ENCODE measurements around the gene SESN1.
"Not testable (repeated sequence)": the region's sequence is repeated elsewhere in the genome, so short reads cannot be mapped to it uniquely, and the experiment has no call there.

Gene SESN1

GRCh38 chr6:109095835-109096084, 1.1 kb upstream of the SESN1 start:
- Histone ChIP-seq H3K27ac (peak overlapping the region in 20 of 21 experiments; percentile 89 to 99 (median 97)), H3K4me3 (peak overlapping the region; percentile 59 to 86 (median 75))

- H3K27ac ChIP-seq: peak within 1 kb of the TSS; percentile 88 to 99 (median 97)
- H3K4me3 ChIP-seq: peak within 1 kb of the TSS; percentile 59 to 86 (median 75)
Measured at GRCh38 chr6:109095036-109095834, 589 bp upstream of the SESN1 start, which contains the start of gene CEP57L1. CEP57L1 (plus strand) TSS chr6:109095507; CDS start chr6:109145222, 49,715 bp downstream.

- H3K27ac ChIP-seq: peak overlapping the region in 20 of 21 experiments; percentile 89 to 99 (median 97)
Measured at GRCh38 chr6:109093732-109094415, 772 bp downstream of the SESN1 start.

GRCh38 chr6:109092074-109092473, 2.6 kb downstream of the SESN1 start:
- Histone ChIP-seq H3K4me3 (peak overlapping the region in 1 of 7 experiments; percentile 63), H3K27ac (no peak overlapping the region)

More at GRCh38 chr6:109093732-109094415, 772 bp downstream of the SESN1 start:
- H3K4me3 ChIP-seq: peak overlapping the region; percentile 59 to 86 (median 75)

GRCh38 chr6:109091314-109092024, 3.2 kb downstream of the SESN1 start:
- Histone ChIP-seq H3K27ac (no peak overlapping the region), H3K4me3 (no peak overlapping the region)

GRCh38 chr6:109088995-109089394, 5.7 kb downstream of the SESN1 start:
- no peak overlapping the region for H3K4me3 ChIP-seq

GRCh38 chr6:109087661-109088264, 6.9 kb downstream of the SESN1 start:
- no peak overlapping the region for H3K27ac ChIP-seq
- no peak overlapping the region for H3K4me3 ChIP-seq

More at GRCh38 chr6:109088995-109089394, 5.7 kb downstream of the SESN1 start:
- H3K27ac ChIP-seq: no peak overlapping the region

- not testable (repeated sequence) for H3K27ac ChIP-seq, H3K4me3 ChIP-seq
Measured at GRCh38 chr6:109084146-109084545, 10.5 kb downstream of the SESN1 start.

GRCh38 chr6:109083657-109084056, 11.0 kb downstream of the SESN1 start:
- no peak overlapping the region for H3K4me3 ChIP-seq
- no peak overlapping the region for H3K27ac ChIP-seq

GRCh38 chr6:109082188-109082577, 12.5 kb downstream of the SESN1 start:
- H3K4me3 ChIP-seq: no peak overlapping the region
- H3K27ac ChIP-seq: no peak overlapping the region

GRCh38 chr6:109081516-109082187, 13.0 kb downstream of the SESN1 start:
- Histone ChIP-seq H3K27ac (no peak overlapping the region), H3K4me3 (no peak overlapping the region)

GRCh38 chr6:109081026-109081425, 13.6 kb downstream of the SESN1 start:
- H3K27ac ChIP-seq: no peak overlapping the region

GRCh38 chr6:109079981-109080380, 14.7 kb downstream of the SESN1 start:
- H3K4me3 ChIP-seq: no peak overlapping the region
- no peak overlapping the region for H3K27ac ChIP-seq

More at GRCh38 chr6:109081026-109081425, 13.6 kb downstream of the SESN1 start:
- no peak overlapping the region for H3K4me3 ChIP-seq

- no peak overlapping the region for H3K27ac ChIP-seq
- H3K4me3 ChIP-seq: no peak overlapping the region
Measured at GRCh38 chr6:109076377-109076776, 18.3 kb downstream of the SESN1 start.

- no peak overlapping the region for H3K4me3 ChIP-seq
- no peak overlapping the region for H3K27ac ChIP-seq
Measured at GRCh38 chr6:109075934-109076333, 18.7 kb downstream of the SESN1 start.

- Histone ChIP-seq H3K27ac (no peak overlapping the region), H3K4me3 (no peak overlapping the region)
Measured at GRCh38 chr6:109074133-109074415, 20.6 kb downstream of the SESN1 start.

GRCh38 chr6:109073344-109074132, 21.1 kb downstream of the SESN1 start:
- Histone ChIP-seq H3K4me3 (no peak overlapping the region), H3K27ac (no peak overlapping the region)

- Histone ChIP-seq H3K27ac (peak overlapping the region in 2 of 21 experiments; percentile 0 to 26), H3K4me3 (no peak overlapping the region)
Measured at GRCh38 chr6:109071125-109071917, 23.3 kb downstream of the SESN1 start.
